IPS-11a (cell line): ENCODE measurements around the gene LRIG1.
"Not testable (repeated sequence)": the region's sequence is repeated elsewhere in the genome, so short reads cannot be mapped to it uniquely, and the experiment has no call there.

Source experiments
- H3K4me3 ChIP-seq: one replicate; pipeline ENCODE4 v1.5.1; 2013; ENCODE audit warnings: low read depth, low read length, control low read depth

The LRIG1 gene

GRCh38 chr3:66425032-66425431, 75.8 kb downstream of the LRIG1 start:
- no peak overlapping the region for H3K4me3 ChIP-seq

- H3K4me3 ChIP-seq, result no peak overlapping the region
Observed at GRCh38 chr3:66423791-66424190, 77.0 kb downstream of the LRIG1 start.

GRCh38 chr3:66421893-66422292, 78.9 kb downstream of the LRIG1 start:
- H3K4me3 ChIP-seq, result not testable (repeated sequence)

GRCh38 chr3:66421144-66421543, 79.7 kb downstream of the LRIG1 start:
- H3K4me3 ChIP-seq, result not testable (repeated sequence)

GRCh38 chr3:66419036-66419435, 81.8 kb downstream of the LRIG1 start:
- no peak overlapping the region for H3K4me3 ChIP-seq

- no peak overlapping the region for H3K4me3 ChIP-seq
Observed at GRCh38 chr3:66418475-66418931, 82.3 kb downstream of the LRIG1 start.

- H3K4me3 ChIP-seq, result no peak overlapping the region
Observed at GRCh38 chr3:66416556-66417304, 84.1 kb downstream of the LRIG1 start.

GRCh38 chr3:66415867-66416428, 84.9 kb downstream of the LRIG1 start:
- H3K4me3 ChIP-seq, result no peak overlapping the region

GRCh38 chr3:66414846-66415245, 86.0 kb downstream of the LRIG1 start:
- H3K4me3 ChIP-seq, result no peak overlapping the region

GRCh38 chr3:66413151-66413751, 87.6 kb downstream of the LRIG1 start:
- H3K4me3 ChIP-seq, result no peak overlapping the region

GRCh38 chr3:66411961-66412887, 88.6 kb downstream of the LRIG1 start:
- no peak overlapping the region for H3K4me3 ChIP-seq

- H3K4me3 ChIP-seq, result no peak overlapping the region
Observed at GRCh38 chr3:66411474-66411873, 89.3 kb downstream of the LRIG1 start.

GRCh38 chr3:66410976-66411375, 89.8 kb downstream of the LRIG1 start:
- H3K4me3 ChIP-seq, result no peak overlapping the region

- H3K4me3 ChIP-seq, result no peak overlapping the region
Observed at GRCh38 chr3:66409771-66410754, 90.8 kb downstream of the LRIG1 start.

GRCh38 chr3:66407611-66408218, 93.1 kb downstream of the LRIG1 start:
- H3K4me3 ChIP-seq, result no peak overlapping the region

- no peak overlapping the region for H3K4me3 ChIP-seq
Observed at GRCh38 chr3:66406831-66407610, 93.8 kb downstream of the LRIG1 start.

- H3K4me3 ChIP-seq, result no peak overlapping the region
Observed at GRCh38 chr3:66406163-66406562, 94.7 kb downstream of the LRIG1 start.

GRCh38 chr3:66405701-66406091, 95.1 kb downstream of the LRIG1 start:
- H3K4me3 ChIP-seq, result no peak overlapping the region
